Glutamatergic neuron (in vitro differentiated cells): Measurements from ENCODE around the gene SLC6A18. TPM values are rescaled to one million over a fixed set of nuclear protein-coding genes. Genes with fewer than 3 reads are reported as not detected.
"Not testable (repeated sequence)": the region's sequence is repeated elsewhere in the genome, so short reads cannot be mapped to it uniquely, and the experiment has no call there.

Experiments
- DNase-seq: peaks from one replicate; pipeline ENCODE4 v3.0.0; 2022
- H3K27ac Mint-ChIP-seq: one replicate; pipeline ENCODE4 v1.8.0; 2020; ENCODE audit warnings: mild to moderate bottlenecking, mixed read lengths, inconsistent platforms; ENCODE audit not compliant: unreplicated experiment
- H3K27me3 Mint-ChIP-seq: one replicate; pipeline ENCODE4 v1.8.0; 2020; ENCODE audit warnings: mild to moderate bottlenecking, moderate library complexity, mixed read lengths, inconsistent platforms; ENCODE audit not compliant: unreplicated experiment
- H3K36me3 Mint-ChIP-seq: one replicate; pipeline ENCODE4 v1.8.0; 2020; ENCODE audit warnings: mild to moderate bottlenecking, mixed read lengths, inconsistent platforms; ENCODE audit not compliant: unreplicated experiment
- H3K4me1 Mint-ChIP-seq: one replicate; pipeline ENCODE4 v1.8.0; 2020; ENCODE audit warnings: mild to moderate bottlenecking, low read depth, mixed read lengths, inconsistent platforms; ENCODE audit not compliant: unreplicated experiment
- H3K4me3 Mint-ChIP-seq: one replicate; pipeline ENCODE4 v1.8.0; 2020; ENCODE audit warnings: mild to moderate bottlenecking, mixed read lengths, inconsistent platforms; ENCODE audit not compliant: unreplicated experiment
- H3K9me3 Mint-ChIP-seq: one replicate; pipeline ENCODE4 v1.8.0; 2020; ENCODE audit warnings: mild to moderate bottlenecking, moderate library complexity, mixed read lengths, inconsistent platforms; ENCODE audit not compliant: unreplicated experiment
- total RNA-seq: library from RNA; stranded (reverse); fragmentation: NEBNext Ultra II Directional; extraction: Animal tissue kit (Norgen Biotek cat#: 25700); gene quantifications from one replicate; pipeline ENCODE4 v1.2.1, GENCODE V29; 2021; ENCODE audit not compliant: unreplicated experiment
- TF ChIP-seq, protein P1 (sequence below): fragments of 200-600 bp; sonication (generic); IDR thresholded peaks from one replicate; pipeline ENCODE4 v1.5.0; 2021; ENCODE audit not compliant: partially characterized antibody, unreplicated experiment

The SLC6A18 gene
- total RNA-seq, 1 donor from 2014 or later, result not detected

DNA sequence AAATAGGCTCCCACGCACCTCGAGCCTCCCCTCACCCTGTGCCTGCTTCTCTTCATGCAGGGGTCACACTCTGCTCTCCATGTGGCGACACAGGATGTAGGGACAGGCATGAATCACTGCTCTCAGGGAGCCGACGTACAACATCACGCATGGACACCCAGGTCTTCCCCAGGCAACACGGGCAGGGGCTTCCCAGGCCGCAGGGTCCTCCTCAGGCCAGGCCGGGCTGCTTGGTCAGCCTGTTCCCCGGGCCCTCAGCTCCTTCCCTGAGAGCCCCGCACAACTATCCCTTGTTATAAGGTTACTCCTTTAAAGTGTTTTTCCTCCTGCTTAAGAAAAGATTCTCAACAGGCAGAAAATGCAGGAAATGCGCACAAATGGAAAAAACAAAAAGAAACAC is 1.1 kb downstream of the SLC6A18 start:
- H3K27me3 Mint-ChIP-seq, result peaks cover 7% of the 10 kb centered on the region
- no peaks in the 10 kb centered on the region for H3K9me3 Mint-ChIP-seq
- TF ChIP-seq, protein P1, sequence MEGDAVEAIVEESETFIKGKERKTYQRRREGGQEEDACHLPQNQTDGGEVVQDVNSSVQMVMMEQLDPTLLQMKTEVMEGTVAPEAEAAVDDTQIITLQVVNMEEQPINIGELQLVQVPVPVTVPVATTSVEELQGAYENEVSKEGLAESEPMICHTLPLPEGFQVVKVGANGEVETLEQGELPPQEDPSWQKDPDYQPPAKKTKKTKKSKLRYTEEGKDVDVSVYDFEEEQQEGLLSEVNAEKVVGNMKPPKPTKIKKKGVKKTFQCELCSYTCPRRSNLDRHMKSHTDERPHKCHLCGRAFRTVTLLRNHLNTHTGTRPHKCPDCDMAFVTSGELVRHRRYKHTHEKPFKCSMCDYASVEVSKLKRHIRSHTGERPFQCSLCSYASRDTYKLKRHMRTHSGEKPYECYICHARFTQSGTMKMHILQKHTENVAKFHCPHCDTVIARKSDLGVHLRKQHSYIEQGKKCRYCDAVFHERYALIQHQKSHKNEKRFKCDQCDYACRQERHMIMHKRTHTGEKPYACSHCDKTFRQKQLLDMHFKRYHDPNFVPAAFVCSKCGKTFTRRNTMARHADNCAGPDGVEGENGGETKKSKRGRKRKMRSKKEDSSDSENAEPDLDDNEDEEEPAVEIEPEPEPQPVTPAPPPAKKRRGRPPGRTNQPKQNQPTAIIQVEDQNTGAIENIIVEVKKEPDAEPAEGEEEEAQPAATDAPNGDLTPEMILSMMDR, result no peak
- no peak overlapping the region for H3K27ac Mint-ChIP-seq
- no peaks in the 10 kb centered on the region for H3K36me3 Mint-ChIP-seq
- H3K4me3 Mint-ChIP-seq, result no peak overlapping the region
- DNase-seq, result no peak
- H3K4me1 Mint-ChIP-seq, result peaks cover 9% of the 10 kb centered on the region

DNA sequence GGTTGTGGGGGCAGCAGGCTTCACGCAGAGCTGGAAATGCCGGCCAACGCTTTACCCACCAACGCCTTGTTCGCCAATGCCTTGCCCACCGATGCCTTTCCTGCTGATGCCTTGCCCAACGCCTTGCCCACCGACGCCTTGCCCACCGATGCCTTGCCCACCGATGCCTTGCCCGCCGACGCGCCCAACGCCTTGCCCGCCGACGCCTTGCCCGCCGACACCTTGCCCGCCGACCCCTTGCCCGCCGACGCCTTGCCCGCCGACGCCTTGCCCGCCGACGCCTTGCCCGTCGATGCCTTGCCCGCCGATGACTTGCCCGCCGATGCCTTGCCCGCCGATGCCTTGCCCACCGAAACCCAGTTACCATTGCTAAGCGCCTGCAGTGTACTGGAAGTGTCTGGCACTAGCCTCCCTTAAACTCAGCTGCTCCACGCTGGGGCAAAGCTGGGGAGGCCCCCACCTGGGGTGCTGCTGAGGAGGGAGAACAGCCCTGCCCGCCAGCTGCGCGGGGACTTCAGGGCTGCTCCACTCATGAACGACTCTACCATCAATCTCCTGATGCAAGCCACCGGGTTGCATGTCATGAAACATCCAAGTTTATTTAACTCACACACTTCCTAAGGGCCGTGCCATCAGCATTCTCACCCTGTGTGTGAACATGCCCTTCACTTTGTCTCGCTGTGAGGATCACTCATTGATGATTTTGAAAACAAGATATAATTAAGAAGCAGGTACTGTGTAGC is 1.8 kb downstream of the SLC6A18 start:
- TF ChIP-seq, protein P1, result no peak
- Mint-ChIP-seq H3K27me3 (peaks cover 6% of the 10 kb centered on the region), H3K27ac (no peak overlapping the region), H3K4me3 (no peak overlapping the region), H3K4me1 (peaks cover 9% of the 10 kb centered on the region), H3K9me3 (no peaks in the 10 kb centered on the region), H3K36me3 (no peaks in the 10 kb centered on the region)
- DNase-seq, result no peak

DNA sequence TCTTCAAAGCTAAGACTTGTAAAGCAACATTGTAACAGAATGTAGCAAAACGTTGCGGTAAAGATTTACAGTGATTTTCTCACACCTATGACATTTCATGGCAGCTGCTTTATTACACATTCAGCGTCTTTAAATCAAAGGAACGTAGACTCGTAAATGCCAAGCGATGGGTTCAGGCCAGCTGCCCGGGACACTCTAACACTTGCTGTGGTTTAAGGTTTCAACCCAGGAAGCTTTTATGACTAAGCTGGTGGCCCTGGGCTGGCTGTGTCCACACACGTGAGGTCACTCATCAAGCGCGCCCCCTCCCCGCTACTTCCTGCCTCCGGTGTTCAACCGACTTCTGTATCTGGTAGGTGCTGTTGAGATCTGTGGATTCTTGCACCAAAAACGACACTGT is 2.5 kb downstream of the SLC6A18 start:
- H3K27ac Mint-ChIP-seq, result no peak overlapping the region
- TF ChIP-seq, protein P1, result no peak
- no peaks in the 10 kb centered on the region for H3K9me3 Mint-ChIP-seq
- H3K27me3 Mint-ChIP-seq, result peaks cover 5% of the 10 kb centered on the region
- DNase-seq, result no peak
- no peaks in the 10 kb centered on the region for H3K36me3 Mint-ChIP-seq
- H3K4me1 Mint-ChIP-seq, result peaks cover 9% of the 10 kb centered on the region
- no peak overlapping the region for H3K4me3 Mint-ChIP-seq

DNA sequence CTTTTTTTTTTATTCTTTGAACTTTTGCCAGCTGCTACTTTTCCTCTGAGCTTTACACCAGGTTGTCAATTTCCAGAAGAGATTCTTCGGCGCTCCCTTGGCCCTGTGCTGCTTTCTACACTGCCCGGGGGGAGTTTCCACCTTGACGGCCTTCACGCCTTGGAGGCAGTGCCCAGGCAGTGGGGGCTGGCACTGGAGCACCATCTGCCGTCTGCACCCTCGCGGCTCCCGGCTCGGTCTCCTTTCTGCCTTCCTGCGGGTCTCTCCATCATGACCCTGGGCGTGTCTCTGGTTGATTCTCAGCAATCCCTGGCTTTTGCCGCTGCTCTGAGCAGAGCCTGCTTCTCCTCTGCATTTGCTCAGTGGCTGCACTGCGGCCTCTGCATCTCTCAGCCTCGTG is 2.9 kb downstream of the SLC6A18 start:
- TF ChIP-seq, protein P1, result no peak
- Mint-ChIP-seq H3K27me3 (peaks cover 5% of the 10 kb centered on the region), H3K36me3 (no peaks in the 10 kb centered on the region), H3K27ac (no peak overlapping the region), H3K4me1 (peaks cover 9% of the 10 kb centered on the region), H3K9me3 (no peaks in the 10 kb centered on the region), H3K4me3 (no peak overlapping the region)
- no peak for DNase-seq

DNA sequence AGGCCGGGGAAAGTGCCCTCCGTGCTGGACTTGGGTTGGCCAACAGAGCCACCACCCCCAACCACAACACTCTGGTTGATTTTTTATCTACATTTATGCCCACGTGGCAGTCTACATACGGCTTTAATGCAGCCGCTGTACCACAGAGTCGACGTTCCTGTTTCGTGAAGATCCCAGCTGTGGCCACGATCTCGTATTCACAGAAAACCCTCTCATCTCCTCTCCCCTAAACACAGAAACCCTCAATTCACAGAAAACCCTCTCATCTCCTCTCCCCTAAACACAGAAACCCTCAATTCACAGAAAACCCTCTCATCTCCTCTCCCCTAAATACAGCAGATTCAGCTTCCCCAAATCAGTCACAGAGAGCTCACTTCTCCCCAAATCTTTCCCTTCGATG is 3.8 kb downstream of the SLC6A18 start:
- not testable (repeated sequence) for H3K4me3 Mint-ChIP-seq, H3K36me3 Mint-ChIP-seq, H3K4me1 Mint-ChIP-seq, H3K9me3 Mint-ChIP-seq, DNase-seq, H3K27ac Mint-ChIP-seq, H3K27me3 Mint-ChIP-seq
